AML-193 (cell line): ENCODE data around the gene ARL5A.
"Not testable (repeated sequence)": the region's sequence is repeated elsewhere in the genome, so short reads cannot be mapped to it uniquely, and the experiment has no call there.

Experiments
- DNase-seq, 2 experiments: peaks; one replicate each; lab custom pipeline; 2025; lab: John Stamatoyannopoulos, UW

Gene ARL5A

DNA sequence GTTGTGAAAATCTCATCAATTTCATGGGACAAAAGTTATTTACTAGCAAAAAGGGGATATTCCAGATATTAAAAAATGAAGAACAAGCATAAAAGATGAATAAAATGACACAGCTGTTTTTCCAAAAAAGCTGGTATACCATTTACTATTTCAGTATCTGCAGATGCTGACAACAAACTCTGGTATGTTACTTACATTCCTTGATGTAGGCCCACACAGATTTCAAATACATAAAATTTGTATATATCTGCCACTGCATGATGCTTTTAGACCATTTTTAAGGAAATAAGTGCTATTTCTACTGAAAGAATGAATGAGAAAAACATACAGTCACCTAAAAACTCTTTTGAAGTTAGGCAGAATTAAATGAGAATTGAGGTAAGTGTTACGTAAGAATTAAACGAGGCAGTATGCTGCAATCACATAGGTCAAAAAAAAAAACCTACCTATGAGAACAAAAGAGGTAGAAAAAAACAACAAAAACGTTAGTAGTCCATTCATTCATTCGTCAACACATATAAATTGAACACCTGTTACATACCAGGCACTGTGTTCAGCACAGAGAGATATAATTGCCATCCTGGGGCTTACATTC is 32.5 kb downstream of the ARL5A start:
- DNase-seq, result no peak

DNA sequence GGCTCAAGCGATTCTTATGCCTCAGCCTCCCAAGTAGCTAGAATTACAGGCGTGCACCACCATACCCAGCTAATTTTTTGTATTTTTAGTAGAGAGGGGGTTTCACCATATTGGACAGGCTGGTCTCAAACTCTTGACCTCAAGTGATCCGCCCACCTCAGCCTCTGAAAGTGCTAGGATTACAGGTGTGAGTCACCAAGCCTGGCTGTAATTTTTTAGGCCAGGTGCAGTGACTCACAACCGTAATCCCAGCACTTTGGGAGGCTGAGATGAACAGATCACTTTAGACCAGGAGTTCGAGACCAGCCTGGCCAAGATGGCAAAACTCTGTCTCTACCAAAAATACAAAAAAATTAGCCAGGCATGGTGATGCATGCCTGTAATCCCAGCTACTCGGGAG is 33.8 kb downstream of the ARL5A start:
- not testable (repeated sequence) for DNase-seq

DNA sequence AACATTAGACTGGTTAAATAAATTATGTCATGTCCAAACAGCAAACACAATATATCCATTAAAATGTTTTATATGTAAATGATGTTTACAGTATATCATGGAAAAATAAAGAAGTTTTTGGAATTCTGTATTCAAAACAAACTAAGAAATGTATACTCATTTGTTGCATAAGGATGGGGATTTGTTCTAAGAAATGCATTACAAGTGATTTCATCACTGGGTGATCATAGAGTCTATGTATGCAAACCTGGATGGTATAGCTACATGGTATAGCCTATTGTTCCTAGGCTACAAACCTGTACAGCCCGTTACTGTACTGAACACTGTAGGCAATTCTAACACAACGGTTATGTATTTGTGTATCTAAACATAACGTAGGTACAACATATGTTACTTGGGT is 35.1 kb downstream of the ARL5A start:
- no peak for DNase-seq

DNA sequence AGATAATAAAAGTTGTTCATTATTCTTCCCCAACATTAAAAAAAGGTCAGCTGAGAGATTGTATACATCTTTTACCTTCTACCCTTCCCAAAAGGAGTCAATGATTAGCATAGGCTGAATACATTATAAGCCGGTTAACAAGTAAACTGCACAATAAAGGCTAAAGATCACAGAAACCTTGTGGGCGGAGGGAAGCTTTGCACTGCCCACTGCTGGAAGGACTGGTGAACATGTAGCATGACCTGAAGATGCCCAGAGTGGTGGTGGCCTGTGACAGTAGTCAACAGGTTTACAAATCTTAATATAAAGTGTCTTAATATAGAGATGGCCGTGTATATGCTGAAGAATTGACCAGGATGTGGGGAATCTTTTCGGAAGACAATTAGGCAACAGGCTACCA is 35.6 kb downstream of the ARL5A start:
- no peak for DNase-seq

DNA sequence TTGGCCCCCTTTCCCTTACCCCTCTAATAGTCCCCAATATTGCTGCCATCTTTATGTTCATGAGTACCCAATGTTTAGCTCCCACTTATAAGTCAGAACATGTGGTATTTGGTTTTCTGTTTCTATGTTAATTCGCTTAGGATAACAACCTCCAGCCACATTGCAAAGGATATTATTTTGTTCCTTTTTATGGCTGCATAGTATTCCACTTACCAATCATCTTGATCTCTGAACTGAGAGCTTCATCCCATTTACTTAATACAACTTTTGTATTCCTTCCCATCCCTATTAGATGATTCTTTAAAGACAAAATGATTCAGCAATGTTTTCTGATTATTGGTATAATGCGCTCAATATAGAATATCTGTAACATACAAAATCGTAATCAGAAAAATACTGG is 36.7 kb downstream of the ARL5A start:
- DNase-seq, result no peak

DNA sequence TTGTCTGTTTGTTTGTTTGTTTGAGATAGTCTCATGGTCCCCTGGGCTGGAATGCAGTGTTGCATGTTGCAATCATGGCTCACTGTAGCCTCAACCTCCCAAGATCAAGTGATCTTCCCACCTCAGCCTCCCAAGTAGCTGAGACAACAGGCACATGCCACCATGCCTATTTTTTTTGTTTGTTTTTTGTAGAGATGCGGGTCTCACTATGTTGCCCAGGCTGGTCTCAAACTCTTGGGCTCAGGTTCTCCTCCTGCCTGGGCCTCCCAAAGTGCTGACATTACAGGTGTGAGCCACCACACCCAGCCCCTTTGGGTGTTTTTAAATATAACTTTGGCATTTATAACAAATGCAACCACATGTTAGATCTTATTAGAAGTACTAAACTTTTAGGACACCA is 37.5 kb downstream of the ARL5A start:
- no peak for DNase-seq

DNA sequence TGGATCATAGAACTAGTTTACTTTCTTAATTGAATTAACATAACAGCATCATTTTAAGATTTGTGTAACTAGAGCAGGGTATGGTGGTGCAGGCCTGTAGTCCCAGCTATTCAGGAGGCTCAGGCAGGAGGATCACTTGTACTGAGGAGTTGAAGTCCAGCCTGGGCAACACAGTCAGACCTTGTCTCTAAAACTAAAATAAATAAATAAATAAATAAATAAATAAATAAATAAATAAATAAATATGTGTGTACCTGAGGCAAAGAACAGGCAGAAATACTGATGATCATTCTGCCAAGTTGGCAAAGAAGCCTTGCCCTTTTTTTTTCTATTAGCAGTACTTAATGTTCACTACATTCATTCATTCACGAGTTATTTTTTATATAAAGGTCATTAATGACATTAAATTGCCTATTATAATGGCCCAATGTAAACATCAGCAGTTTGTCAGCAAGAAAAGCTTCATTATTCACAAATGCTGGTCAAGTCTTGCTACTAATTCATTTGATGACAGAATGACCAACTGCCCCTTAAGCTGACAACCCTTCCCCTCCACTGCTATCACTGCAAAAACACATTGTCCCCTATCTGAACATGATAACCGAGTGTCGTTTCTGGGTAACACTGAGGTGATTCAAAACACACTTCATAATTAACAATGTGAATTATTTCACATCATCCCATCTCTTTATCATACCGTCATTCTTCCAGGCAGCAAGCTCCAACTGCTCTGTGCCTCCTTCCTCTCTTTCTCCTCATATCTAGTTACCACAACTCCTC is 39.0 kb downstream of the ARL5A start:
- no peak for DNase-seq

DNA sequence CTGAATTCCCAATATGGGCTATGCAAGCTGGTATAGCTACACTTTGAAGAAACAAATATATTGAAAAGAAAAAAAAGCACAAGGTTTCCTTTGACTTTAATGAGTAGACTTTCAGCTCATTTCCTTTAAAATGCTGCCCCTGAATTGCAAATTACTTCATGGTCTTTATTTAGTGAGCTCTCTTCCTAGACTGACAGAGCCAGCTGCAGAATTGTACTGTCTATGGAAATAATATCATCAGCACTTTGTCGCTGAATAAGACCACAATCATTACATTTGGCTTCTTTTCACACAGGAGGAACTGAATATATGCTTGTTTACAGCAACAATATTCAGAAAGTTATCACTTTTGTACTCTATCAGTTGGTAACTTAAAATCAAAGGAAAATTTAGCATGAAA is 41.7 kb downstream of the ARL5A start:
- DNase-seq, result no peak

DNA sequence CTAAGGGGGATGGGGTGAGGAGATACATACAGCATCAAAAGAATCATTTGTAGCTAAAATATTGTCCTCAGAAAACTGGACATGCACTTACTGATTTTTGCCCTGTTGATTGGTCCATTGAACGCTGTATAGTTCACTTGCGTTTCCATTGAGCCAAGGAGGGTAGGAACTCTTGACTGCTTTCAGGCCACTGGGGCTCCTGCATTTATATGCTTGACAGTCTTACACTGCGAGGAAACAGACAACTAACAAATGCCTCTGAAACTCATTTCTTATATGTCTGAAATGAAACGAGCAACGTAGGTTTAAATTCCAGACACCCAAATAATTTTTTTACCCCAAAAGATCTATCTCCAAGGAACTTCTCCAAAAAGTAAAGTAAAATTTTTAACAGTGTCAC is 42.1 kb downstream of the ARL5A start:
- no peak for DNase-seq

DNA sequence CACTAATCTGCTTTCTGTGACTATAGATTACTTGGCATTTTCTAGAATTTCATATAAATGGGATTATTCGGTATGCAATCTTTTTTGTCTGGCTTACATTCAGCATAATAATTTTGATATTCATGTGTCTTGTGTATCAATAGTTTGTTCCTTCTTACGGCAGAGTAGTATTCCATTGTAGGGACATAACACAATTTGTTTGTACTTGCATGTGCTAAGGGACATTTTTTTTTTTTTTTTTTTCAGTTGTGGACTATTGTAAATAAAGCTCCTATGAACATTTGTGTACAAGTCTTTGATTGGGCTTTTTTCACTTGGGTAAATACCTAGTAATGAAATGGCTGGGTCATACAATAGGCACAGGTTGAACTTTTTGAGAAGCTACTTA is 45.1 kb downstream of the ARL5A start:
- DNase-seq, result no peak

DNA sequence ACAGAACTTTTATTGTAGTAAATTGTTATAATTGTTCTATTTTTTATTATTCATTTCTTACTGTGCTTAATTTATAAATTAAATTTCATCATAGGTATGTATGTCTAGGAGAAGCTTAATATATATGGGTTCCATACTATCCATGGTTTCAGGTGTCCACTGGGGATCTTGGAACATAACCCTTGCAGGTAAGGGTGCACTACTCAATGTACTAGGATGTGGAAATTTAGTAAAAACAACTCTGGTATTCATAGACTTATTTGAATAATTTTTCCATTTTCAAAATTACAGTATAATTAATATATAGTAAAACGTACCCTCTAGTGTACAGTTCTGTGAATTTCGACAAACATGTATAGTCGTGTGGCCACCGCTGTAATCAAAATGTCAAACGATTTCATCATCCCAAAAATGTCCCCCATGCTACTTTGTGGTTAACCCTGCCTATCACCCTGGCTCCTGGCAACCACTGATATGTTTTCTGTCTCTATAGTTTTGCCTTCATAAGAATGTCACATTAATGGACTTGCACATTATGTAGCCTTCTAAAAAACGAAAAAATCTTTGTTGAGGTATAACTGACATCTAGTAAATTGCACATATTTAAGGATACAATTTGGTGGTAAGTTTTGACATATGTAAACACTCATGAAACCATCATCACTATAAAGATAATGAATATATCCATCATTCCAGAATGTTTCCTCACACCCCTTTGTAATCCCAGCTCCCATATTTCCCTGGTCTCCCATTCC is 45.7 kb downstream of the ARL5A start:
- no peak for DNase-seq

DNA sequence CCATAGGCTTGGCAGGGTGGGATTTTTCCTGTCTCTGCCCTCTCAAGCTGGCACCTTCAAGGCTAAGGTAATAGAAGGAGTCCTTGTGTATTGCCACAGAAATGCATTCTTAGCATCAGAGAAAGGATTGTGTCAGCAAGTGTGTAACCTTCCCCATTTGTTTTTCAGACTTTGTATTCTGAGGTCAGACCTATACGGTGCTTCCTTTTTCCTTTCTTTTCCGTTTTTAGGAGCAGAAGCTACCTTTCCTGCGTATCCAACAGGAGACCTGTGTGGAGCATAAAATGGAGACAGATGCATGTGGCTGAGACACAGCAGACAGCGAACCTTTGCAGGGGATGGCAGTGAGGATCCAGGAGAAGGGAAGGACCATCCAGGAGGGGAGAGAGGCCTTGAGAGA is 46.6 kb downstream of the ARL5A start:
- DNase-seq, result no peak

DNA sequence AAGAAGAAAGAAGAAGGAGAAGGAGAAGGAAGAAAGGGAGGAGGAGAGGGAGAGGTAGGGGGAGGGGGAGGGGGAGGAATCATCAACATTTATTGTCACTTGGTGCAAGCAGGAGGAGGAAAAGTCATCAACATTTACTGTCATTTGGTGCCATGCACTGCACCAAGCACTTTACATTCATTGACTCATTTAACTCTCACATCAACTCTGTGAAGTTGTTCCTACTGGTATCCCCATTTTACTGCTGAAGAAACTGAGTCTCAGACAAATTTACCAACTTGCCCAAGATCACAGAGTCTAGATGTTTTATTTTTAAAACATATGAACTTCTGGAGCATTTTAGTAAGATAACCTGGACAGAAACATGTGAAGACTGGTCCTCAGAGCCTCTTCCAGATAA is 47.3 kb downstream of the ARL5A start:
- DNase-seq, result no peak

DNA sequence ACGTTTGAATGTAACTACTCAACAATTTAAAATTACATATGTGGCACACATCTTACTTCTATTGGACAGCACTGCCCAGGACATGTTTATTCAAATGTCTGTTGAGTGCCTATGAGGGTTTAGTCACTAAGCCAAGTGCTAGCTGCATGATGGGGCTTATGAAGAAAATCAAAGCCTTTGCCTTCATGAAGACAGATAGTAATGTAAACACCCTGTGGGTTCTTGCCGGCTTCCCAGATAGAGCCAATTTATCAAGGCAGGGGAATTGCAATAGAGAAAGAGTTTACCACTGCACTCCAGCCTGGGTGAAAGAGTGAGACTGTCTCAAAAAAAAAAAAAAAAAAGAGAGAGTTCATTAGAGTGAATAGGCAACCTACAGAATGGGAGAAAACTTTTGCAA is 50.3 kb downstream of the ARL5A start:
- DNase-seq, result no peak

DNA sequence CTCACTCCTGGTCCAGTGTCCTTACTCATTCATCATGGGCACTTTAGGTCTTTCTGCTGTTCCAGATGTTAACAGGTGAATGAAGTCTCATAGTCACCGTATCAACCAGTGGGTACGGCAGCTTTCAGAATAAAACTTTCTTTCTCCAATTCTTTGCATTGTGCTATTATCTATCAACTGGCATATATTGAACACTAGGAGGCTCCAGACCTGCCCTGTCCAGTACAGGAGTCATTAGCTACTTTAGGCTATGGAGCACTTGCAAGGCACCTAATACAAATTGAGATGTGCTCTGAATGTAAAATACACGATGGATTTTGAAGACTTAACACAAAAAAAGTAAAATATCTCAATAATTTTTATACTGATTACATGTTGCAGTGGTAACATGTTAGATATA is 50.7 kb downstream of the ARL5A start:
- DNase-seq, result peak in 1 of 2 experiments; percentile 27

DNA sequence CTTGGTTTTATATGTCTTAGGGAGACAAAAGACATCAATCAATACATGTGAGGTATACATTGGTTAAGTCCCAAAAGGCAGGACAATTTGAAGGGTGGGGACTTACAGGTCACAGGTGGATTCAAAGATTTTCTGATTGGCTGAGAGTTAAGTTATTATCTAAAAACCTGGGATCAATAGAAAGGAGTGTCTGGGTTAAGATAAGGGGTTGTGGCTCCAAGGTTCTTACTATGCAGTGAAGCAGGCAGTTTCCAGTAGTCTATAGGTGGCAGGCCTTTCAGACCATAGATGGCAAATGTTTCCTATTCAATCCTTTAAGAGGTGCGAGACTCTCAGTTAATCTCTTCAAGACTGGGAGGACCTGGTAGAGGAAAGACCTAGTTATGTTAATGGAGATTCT is 51.9 kb downstream of the ARL5A start:
- no peak for DNase-seq

DNA sequence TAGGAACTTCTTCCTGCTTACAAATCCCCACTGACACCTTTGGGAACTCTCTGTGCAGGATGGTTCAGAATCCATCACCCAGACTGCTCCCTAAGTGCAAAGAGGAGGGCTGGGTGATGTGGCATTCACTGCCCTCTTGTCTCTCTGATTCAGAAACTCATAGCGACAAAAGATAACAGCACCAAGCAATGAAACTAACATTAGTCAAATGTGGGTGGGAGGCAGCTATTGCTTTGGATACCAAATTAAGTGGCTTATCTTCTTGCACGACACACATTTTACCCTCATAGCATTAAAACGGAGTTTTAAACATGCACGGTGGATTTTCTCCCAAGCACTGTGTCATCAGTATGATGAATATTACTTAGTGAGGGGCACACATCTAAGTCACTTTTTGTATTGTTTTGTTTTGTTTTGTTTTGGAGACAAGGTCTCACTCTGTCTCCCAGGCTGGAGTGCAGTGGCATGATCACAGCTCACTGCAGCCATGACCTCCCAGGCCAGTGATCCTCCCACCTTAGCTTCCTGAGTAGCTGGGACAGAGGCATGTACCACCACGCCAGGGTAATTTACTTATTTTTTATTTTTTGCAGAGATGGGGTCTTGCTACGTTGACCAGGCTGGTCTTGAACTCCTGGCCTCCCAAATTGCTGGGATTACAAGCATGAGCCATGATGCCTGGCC is 53.0 kb downstream of the ARL5A start:
- DNase-seq, result no peak

DNA sequence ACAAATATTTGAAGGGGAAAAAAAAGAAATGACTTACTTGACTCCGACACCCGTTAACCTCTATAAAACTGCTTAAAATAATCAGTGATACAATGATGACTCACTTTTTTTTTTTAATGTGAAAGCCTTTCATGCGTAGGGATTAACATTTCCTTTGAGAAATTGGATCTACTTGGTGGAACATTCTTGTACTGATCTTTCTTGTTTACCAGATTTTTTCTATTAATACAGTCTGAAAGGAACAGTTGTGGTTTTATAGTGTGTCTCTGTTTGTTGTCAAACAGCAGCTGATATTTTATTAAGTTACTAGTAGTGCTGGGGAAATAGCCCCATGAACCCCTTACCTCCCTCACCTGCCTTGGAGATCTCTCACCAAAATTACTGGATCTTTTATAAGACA is 53.7 kb downstream of the ARL5A start:
- DNase-seq, result no peak

DNA sequence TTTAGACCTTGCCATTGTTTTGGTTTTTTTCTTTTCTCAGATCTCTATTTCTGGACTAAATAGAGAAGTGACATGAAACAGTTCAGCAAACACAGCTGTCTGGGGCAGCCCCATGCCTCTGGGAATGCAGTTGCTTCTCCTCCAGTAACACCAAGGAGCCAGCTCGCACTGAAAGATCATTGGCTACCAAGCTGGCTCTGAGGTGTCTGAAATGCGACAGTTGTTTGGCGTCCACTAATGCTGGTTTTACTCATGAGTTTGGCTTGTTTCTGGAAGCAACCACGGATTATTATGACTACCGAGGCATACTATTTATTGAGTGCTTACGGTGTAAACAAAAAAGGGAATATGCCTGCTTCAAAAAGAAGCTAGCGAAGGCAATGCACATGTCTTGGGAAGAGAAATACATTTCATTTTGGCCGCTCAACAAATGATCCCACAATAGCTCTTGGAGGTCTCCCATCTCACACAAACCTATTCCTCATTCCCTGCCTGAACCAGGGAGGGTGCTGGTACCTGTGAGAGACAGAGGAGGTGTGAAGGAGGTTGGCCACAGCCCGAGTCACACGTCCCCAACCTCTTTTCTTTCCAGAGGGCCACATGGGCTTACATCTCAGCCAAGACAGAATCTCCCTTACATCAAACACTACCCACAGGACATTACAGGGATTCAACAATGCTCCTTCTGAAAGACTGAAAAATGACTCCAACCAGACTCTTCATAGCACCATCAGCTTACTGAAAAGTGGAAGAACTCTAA is 56.4 kb downstream of the ARL5A start:
- DNase-seq, result no peak

DNA sequence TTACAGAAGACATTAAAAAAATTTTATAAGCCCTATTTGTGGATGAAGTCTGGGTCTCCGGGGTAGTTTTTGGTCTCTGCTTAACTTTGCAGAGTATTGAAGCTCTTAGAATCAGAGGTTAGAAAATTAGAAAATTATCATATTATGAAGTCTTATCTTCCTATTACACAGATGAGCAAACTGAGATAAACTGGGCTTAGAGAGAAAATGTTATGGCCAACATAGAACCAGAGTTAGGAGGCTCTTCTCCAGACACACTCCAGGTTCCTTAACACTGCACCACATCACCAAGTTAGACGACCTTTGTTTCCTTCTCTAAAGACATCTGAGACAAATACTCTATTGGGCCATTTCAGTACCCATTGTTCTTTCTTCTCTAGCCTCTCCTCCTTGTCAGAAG is 57.2 kb downstream of the ARL5A start:
- DNase-seq, result no peak

DNA sequence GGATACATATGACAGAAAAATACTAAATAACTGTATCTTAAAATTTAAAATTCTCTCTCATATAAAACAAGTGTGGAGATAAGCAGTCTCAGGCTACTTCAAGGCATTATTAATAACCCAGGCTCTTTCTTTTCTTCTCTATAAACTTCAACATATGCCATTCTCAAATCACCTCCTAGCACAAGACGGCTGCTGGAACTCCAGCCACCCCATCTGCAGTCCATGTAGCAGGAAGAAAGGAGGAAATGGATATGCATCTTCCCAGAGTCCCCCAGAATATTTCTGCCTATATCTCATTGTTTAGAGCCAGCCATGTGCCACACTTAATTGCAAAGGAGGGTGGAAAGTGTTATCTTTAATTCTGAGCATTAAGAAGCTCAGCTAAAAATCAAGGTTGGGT is 58.6 kb downstream of the ARL5A start:
- DNase-seq, result no peak

DNA sequence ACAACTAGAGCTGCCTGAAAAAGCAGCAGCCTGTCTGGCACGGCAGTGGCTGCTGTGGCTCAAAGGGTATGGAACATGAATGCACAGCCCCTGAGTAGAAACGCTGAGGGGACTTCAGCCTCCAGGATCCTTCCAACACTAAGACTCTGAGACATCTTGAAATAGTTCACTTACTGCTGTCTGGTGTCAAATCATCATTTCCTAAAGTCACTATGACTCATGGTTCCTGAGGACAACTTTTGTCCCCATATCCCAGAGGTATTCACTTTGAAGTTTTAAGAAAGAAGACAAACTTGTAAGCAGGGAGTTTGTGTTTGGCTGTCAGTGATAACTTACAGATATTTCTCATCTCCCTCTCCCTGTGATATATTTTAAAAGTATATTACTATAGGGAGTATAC is 60.7 kb downstream of the ARL5A start:
- no peak for DNase-seq
